ENCODE results near the gene A1CF. TPM values are rescaled to one million over a fixed set of nuclear protein-coding genes. Genes with fewer than 3 reads are reported as not detected.
"Not testable (repeated sequence)": the region's sequence is repeated elsewhere in the genome, so short reads cannot be mapped to it uniquely, and the experiment has no call there.

Gene A1CF
- total and polyA plus RNA-seq, 4 experiments from 2014 or later: not detected

GRCh38 chr10:50918529-50918928 lies 33.1 kb upstream of the A1CF start:
- Mint-ChIP-seq H3K4me1 (no peaks in the 10 kb centered on the region), H3K4me3 (no peak overlapping the region), H3K27ac (no peak overlapping the region), H3K9me3 (peaks cover 0 to 17% (median 3%) of the 10 kb centered on the region in 8 donors), H3K27me3 (peaks cover 2 to 4% of the 10 kb centered on the region in 2 donors), H3K36me3 (no peaks in the 10 kb centered on the region)
- H3K36me3 ChIP-seq (ENCODE audit: insufficient read depth, low read length): no peaks in the 10 kb centered on the region
- peaks cover 4% of the 10 kb centered on the region for H3K27me3 ChIP-seq (ENCODE audit: insufficient read depth, low read length)
- no peak overlapping the region for H3K4me3 ChIP-seq (ENCODE audit: low read length in 2 of 2)
- ChIA-PET POLR2A (ENCODE audit: partially characterized antibody) (no interaction called here), CTCF (ENCODE audit: partially characterized antibody) (no interaction called here)
- H3K4me1 ChIP-seq (ENCODE audit: insufficient read depth, low read length): no peaks in the 10 kb centered on the region
- H3K27ac ChIP-seq (ENCODE audit: low read depth, low read length): no peak overlapping the region
- intact Hi-C loops (cut with micrococcal nuclease): no loop called here
- no peaks in the 10 kb centered on the region for H3K9me3 ChIP-seq (ENCODE audit: control insufficient read depth in 1 of 2, low read length in 2 of 2)
- no peak for DNase-seq

- Mint-ChIP-seq H3K27me3 (peaks cover 3 to 4% of the 10 kb centered on the region in 2 donors), H3K9me3 (peaks cover 0 to 10% (median 3%) of the 10 kb centered on the region in 8 donors), H3K4me1 (no peaks in the 10 kb centered on the region), H3K4me3 (no peak overlapping the region), H3K36me3 (no peaks in the 10 kb centered on the region), H3K27ac (no peak overlapping the region)
- ChIA-PET CTCF (ENCODE audit: partially characterized antibody) (no interaction called here), POLR2A (ENCODE audit: partially characterized antibody) (no interaction called here)
- Histone ChIP-seq H3K27ac (ENCODE audit: low read depth, low read length) (no peak overlapping the region), H3K4me1 (ENCODE audit: insufficient read depth, low read length) (no peaks in the 10 kb centered on the region), H3K9me3 (ENCODE audit: control insufficient read depth in 1 of 2, low read length in 2 of 2) (no peaks in the 10 kb centered on the region), H3K36me3 (ENCODE audit: insufficient read depth, low read length) (no peaks in the 10 kb centered on the region), H3K4me3 (ENCODE audit: low read length in 2 of 2) (no peak overlapping the region), H3K27me3 (ENCODE audit: insufficient read depth, low read length) (peaks cover 4% of the 10 kb centered on the region)
- intact Hi-C loops (cut with micrococcal nuclease): no loop called here
- no peak for DNase-seq
Measured at GRCh38 chr10:50917486-50917885, 32.1 kb upstream of the A1CF start.

- POLR2A ChIA-PET (ENCODE audit: partially characterized antibody): no interaction called here
Measured at GRCh38 chr10:50909334-50910014, 24.0 kb upstream of the A1CF start.

GRCh38 chr10:50908366-50908765 lies 22.9 kb upstream of the A1CF start:
- no peaks in the 10 kb centered on the region for H3K4me1 Mint-ChIP-seq
- intact Hi-C loops (cut with micrococcal nuclease): no loop called here
- H3K4me1 ChIP-seq (ENCODE audit: insufficient read depth, low read length): no peaks in the 10 kb centered on the region
- no peaks in the 10 kb centered on the region for H3K27me3 Mint-ChIP-seq
- no peaks in the 10 kb centered on the region for H3K36me3 ChIP-seq (ENCODE audit: insufficient read depth, low read length)
- no peak overlapping the region for H3K4me3 ChIP-seq (ENCODE audit: low read length in 2 of 2)
- no peaks in the 10 kb centered on the region for H3K9me3 ChIP-seq (ENCODE audit: control insufficient read depth in 1 of 2, low read length in 2 of 2)
- CTCF ChIA-PET (ENCODE audit: partially characterized antibody): no interaction called here
- no peak overlapping the region for H3K27ac ChIP-seq (ENCODE audit: low read depth, low read length)
- no peak overlapping the region for H3K4me3 Mint-ChIP-seq
- no peaks in the 10 kb centered on the region for H3K36me3 Mint-ChIP-seq
- DNase-seq: no peak
- POLR2A ChIA-PET (ENCODE audit: partially characterized antibody): no interaction called here
- H3K27me3 ChIP-seq (ENCODE audit: insufficient read depth, low read length): no peaks in the 10 kb centered on the region
- H3K27ac Mint-ChIP-seq: no peak overlapping the region
- H3K9me3 Mint-ChIP-seq: peaks cover 0 to 10% (median under 1%) of the 10 kb centered on the region in 8 donors

More at GRCh38 chr10:50909334-50910014, 24.0 kb upstream of the A1CF start:
- H3K4me3 ChIP-seq (ENCODE audit: low read length in 2 of 2): no peak overlapping the region
- CTCF ChIA-PET (ENCODE audit: partially characterized antibody): no interaction called here
- peaks cover 0 to 10% (median under 1%) of the 10 kb centered on the region in 8 donors for H3K9me3 Mint-ChIP-seq
- no peaks in the 10 kb centered on the region for H3K4me1 Mint-ChIP-seq
- intact Hi-C loops (cut with micrococcal nuclease): no loop called here
- H3K27me3 Mint-ChIP-seq: peaks cover 0 to 3% of the 10 kb centered on the region in 2 donors
- no peaks in the 10 kb centered on the region for H3K4me1 ChIP-seq (ENCODE audit: insufficient read depth, low read length)
- no peak overlapping the region for H3K27ac ChIP-seq (ENCODE audit: low read depth, low read length)
- no peak for DNase-seq
- no peak overlapping the region for H3K27ac Mint-ChIP-seq
- H3K36me3 ChIP-seq (ENCODE audit: insufficient read depth, low read length): no peaks in the 10 kb centered on the region
- H3K27me3 ChIP-seq (ENCODE audit: insufficient read depth, low read length): no peaks in the 10 kb centered on the region
- no peaks in the 10 kb centered on the region for H3K36me3 Mint-ChIP-seq
- H3K9me3 ChIP-seq (ENCODE audit: control insufficient read depth in 1 of 2, low read length in 2 of 2): no peaks in the 10 kb centered on the region
- no peak overlapping the region for H3K4me3 Mint-ChIP-seq

GRCh38 chr10:50905797-50906196 lies 20.4 kb upstream of the A1CF start:
- H3K9me3 Mint-ChIP-seq; H3K36me3 Mint-ChIP-seq; H3K36me3 ChIP-seq (ENCODE audit: insufficient read depth, low read length); intact Hi-C loops (cut with micrococcal nuclease); POLR2A ChIA-PET (ENCODE audit: partially characterized antibody); H3K4me1 ChIP-seq (ENCODE audit: insufficient read depth, low read length); H3K27me3 ChIP-seq (ENCODE audit: insufficient read depth, low read length); CTCF ChIA-PET (ENCODE audit: partially characterized antibody); H3K9me3 ChIP-seq (ENCODE audit: control insufficient read depth in 1 of 2, low read length in 2 of 2); H3K4me1 Mint-ChIP-seq; H3K27ac ChIP-seq (ENCODE audit: low read depth, low read length); H3K4me3 Mint-ChIP-seq; H3K4me3 ChIP-seq (ENCODE audit: low read length in 2 of 2); DNase-seq; H3K27ac Mint-ChIP-seq: not testable (repeated sequence)
- H3K27me3 Mint-ChIP-seq: peaks cover 8 to 11% of the 10 kb centered on the region in 2 donors

- no peak overlapping the region for H3K4me3 Mint-ChIP-seq
- intact Hi-C loops (cut with micrococcal nuclease): no loop called here
- H3K9me3 ChIP-seq (ENCODE audit: control insufficient read depth in 1 of 2, low read length in 2 of 2): no peaks in the 10 kb centered on the region
Measured at GRCh38 chr10:50896721-50897120, 11.3 kb upstream of the A1CF start.

GRCh38 chr10:50894312-50894711 lies 8.9 kb upstream of the A1CF start:
- H3K4me1 Mint-ChIP-seq: no peaks in the 10 kb centered on the region
- no peaks in the 10 kb centered on the region for H3K9me3 ChIP-seq (ENCODE audit: control insufficient read depth in 1 of 2, low read length in 2 of 2)
- no peak overlapping the region for H3K27ac Mint-ChIP-seq
- H3K4me1 ChIP-seq (ENCODE audit: insufficient read depth, low read length): no peaks in the 10 kb centered on the region
- H3K27me3 Mint-ChIP-seq: peaks cover 11 to 13% of the 10 kb centered on the region in 2 donors
- no peak for DNase-seq
- ChIA-PET CTCF (ENCODE audit: partially characterized antibody) (no interaction called here), POLR2A (ENCODE audit: partially characterized antibody) (no interaction called here)
- H3K4me3 ChIP-seq (ENCODE audit: low read length in 2 of 2): no peak overlapping the region
- H3K4me3 Mint-ChIP-seq: no peak overlapping the region
- H3K36me3 ChIP-seq (ENCODE audit: insufficient read depth, low read length): no peaks in the 10 kb centered on the region
- no peak overlapping the region for H3K27ac ChIP-seq (ENCODE audit: low read depth, low read length)
- no peaks in the 10 kb centered on the region for H3K27me3 ChIP-seq (ENCODE audit: insufficient read depth, low read length)
- H3K36me3 Mint-ChIP-seq: no peaks in the 10 kb centered on the region
- H3K9me3 Mint-ChIP-seq: no peaks in the 10 kb centered on the region
- intact Hi-C loops (cut with micrococcal nuclease): no loop called here

More at GRCh38 chr10:50896721-50897120, 11.3 kb upstream of the A1CF start:
- POLR2A ChIA-PET (ENCODE audit: partially characterized antibody): no interaction called here
- CTCF ChIA-PET (ENCODE audit: partially characterized antibody): no interaction called here
- H3K4me1 ChIP-seq (ENCODE audit: insufficient read depth, low read length): no peaks in the 10 kb centered on the region
- Mint-ChIP-seq H3K36me3 (no peaks in the 10 kb centered on the region), H3K27ac (no peak overlapping the region), H3K27me3 (peaks cover 18 to 24% of the 10 kb centered on the region in 2 donors), H3K9me3 (no peaks in the 10 kb centered on the region), H3K4me1 (no peaks in the 10 kb centered on the region)
- no peak for DNase-seq
- H3K4me3 ChIP-seq (ENCODE audit: low read length in 2 of 2): no peak overlapping the region
- no peaks in the 10 kb centered on the region for H3K27me3 ChIP-seq (ENCODE audit: insufficient read depth, low read length)
- H3K36me3 ChIP-seq (ENCODE audit: insufficient read depth, low read length): no peaks in the 10 kb centered on the region
- no peak overlapping the region for H3K27ac ChIP-seq (ENCODE audit: low read depth, low read length)

- Mint-ChIP-seq H3K27ac (no peak overlapping the region), H3K4me1 (no peaks in the 10 kb centered on the region), H3K9me3 (no peaks in the 10 kb centered on the region), H3K36me3 (no peaks in the 10 kb centered on the region), H3K27me3 (peaks cover 7 to 10% of the 10 kb centered on the region in 2 donors), H3K4me3 (no peak overlapping the region)
- H3K9me3 ChIP-seq (ENCODE audit: control insufficient read depth in 1 of 2, low read length in 2 of 2): no peaks in the 10 kb centered on the region
- H3K36me3 ChIP-seq (ENCODE audit: insufficient read depth, low read length): no peaks in the 10 kb centered on the region
- no peak for DNase-seq
- H3K27ac ChIP-seq (ENCODE audit: low read depth, low read length): no peak overlapping the region
- no peaks in the 10 kb centered on the region for H3K27me3 ChIP-seq (ENCODE audit: insufficient read depth, low read length)
- POLR2A ChIA-PET (ENCODE audit: partially characterized antibody): no interaction called here
- H3K4me3 ChIP-seq (ENCODE audit: low read length in 2 of 2): no peak overlapping the region
- CTCF ChIA-PET (ENCODE audit: partially characterized antibody): no interaction called here
- intact Hi-C loops (cut with micrococcal nuclease): no loop called here
- no peaks in the 10 kb centered on the region for H3K4me1 ChIP-seq (ENCODE audit: insufficient read depth, low read length)
Measured at GRCh38 chr10:50892467-50892866, 7.0 kb upstream of the A1CF start.

Data from CD4-positive, alpha-beta memory T cell (primary cell).